DMS 273 (cell line): Measurements from ENCODE around the gene HIC2.
"Not testable (repeated sequence)": the region's sequence is repeated elsewhere in the genome, so short reads cannot be mapped to it uniquely, and the experiment has no call there.

Source experiments
- DNase-seq: peaks from one replicate; lab custom pipeline; 2025; ENCODE audit not compliant: unreplicated experiment; lab: John Stamatoyannopoulos, UW

Gene HIC2

DNA sequence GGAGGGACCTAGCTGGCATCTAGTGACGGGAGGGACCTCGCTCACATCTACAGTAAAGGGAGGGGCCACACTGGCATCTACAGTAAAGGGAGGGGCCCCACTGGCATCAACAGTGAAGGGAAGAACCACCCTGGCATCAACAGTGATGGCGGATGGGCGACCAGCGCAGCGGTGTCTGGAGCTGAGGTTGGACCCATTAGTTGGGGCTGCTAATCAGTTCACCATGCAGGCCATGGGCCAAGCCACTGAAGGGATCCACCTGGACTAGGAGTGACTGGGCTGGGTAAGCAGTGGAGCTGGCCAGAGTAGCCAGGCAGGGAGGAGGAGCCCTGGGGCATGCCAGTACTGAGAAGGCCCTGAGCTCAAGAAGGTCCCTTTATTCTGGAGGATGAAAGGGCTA lies 73.4 kb downstream of the HIC2 start:
- not testable (repeated sequence) for DNase-seq

DNA sequence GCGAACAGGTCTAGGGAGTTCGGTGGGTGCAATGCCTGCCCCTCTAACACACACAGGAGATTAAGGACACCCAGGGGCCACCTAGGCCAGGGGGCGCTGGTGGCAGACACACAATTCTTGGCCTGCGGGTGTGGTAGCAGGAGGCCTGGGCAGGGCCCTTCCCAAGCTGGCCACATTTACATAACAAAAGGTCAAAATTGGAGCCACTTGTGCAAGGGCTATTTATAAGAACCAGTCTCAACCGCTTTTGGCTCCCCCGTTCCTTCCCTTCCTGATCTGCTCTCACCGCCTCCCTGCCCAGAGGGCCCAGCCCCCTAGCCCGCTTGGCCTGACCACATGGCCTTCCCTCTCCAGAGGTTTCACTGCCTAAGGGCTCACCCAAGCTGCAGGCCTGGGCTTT lies 75.1 kb downstream of the HIC2 start:
- not testable (repeated sequence) for DNase-seq

- not testable (repeated sequence) for DNase-seq
Observed at GRCh38 chr22:21493789-21494782, 76.9 kb downstream of the HIC2 start.

DNA sequence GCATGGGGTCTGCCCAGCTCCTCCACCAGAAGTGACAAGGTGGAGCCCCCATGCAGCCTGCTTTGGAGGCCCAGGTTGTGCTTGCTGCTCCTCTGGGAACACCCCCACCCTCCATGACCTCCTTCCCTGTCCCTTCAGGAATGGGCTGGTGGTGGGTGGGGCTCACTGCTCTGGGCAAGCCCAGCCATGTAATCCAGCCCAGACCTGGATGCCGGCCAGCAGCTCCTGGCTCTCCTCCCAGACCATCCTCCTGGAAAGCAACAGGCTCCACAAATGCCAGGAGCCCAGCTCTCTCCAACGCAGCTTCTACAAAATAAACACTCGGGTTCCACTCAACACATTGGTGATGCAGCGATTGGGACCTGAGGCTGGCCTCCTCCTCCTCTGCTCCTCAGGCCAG lies 80.8 kb downstream of the HIC2 start:
- not testable (repeated sequence) for DNase-seq

GRCh38 chr22:21498489-21498888 lies 81.3 kb downstream of the HIC2 start:
- not testable (repeated sequence) for DNase-seq

DNA sequence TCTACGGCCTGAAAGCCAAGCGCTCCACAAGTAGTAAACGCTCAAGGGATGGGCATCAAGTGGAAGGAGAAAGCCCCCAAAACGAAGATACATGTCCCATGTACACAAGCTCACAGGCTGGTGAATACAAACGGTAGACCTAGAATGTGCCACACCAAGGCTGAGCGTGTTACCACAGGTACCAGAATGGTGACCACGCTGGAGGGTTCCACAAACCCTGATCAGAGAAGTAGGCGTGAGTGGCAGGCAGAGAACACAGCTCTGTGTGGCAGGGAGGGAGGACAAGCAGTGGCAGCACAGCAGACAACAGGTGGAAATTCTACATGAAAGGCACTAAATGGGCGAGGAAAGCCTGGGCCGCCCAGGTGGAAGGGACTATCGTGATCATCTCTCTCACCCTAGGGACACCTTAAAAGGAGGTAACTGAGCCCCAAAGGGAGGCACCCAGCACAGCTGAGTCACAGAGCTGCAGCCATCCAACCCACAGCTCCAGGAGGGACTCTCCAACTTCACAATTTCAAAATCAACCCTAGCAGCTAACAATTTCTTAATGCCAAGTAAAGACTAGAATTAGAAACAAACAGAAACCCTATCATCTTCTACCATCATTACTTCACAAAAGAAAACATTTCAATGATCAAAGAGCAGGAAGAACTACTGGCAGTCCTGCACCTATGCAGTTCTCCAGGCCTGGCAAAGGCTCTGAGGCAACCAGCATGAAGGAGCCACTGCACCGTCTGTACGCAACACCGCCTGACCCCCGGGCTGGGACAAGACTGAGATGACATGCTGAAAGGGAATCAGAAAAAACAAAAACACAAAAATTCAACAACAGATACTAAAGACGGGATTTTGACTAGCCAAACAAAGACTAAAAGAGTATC lies 82.7 kb downstream of the HIC2 start:
- DNase-seq = not testable (repeated sequence)
